HG02973 (cell line): ENCODE measurements around the gene SYNPO2.

Experiments
- ATAC-seq: cut with Tn5 transposase; IDR thresholded peaks from one replicate; pipeline ENCODE4 v1.9.1; 2021; ENCODE audit warnings: moderate library complexity; ENCODE audit not compliant: unreplicated experiment

Gene SYNPO2, protein sequence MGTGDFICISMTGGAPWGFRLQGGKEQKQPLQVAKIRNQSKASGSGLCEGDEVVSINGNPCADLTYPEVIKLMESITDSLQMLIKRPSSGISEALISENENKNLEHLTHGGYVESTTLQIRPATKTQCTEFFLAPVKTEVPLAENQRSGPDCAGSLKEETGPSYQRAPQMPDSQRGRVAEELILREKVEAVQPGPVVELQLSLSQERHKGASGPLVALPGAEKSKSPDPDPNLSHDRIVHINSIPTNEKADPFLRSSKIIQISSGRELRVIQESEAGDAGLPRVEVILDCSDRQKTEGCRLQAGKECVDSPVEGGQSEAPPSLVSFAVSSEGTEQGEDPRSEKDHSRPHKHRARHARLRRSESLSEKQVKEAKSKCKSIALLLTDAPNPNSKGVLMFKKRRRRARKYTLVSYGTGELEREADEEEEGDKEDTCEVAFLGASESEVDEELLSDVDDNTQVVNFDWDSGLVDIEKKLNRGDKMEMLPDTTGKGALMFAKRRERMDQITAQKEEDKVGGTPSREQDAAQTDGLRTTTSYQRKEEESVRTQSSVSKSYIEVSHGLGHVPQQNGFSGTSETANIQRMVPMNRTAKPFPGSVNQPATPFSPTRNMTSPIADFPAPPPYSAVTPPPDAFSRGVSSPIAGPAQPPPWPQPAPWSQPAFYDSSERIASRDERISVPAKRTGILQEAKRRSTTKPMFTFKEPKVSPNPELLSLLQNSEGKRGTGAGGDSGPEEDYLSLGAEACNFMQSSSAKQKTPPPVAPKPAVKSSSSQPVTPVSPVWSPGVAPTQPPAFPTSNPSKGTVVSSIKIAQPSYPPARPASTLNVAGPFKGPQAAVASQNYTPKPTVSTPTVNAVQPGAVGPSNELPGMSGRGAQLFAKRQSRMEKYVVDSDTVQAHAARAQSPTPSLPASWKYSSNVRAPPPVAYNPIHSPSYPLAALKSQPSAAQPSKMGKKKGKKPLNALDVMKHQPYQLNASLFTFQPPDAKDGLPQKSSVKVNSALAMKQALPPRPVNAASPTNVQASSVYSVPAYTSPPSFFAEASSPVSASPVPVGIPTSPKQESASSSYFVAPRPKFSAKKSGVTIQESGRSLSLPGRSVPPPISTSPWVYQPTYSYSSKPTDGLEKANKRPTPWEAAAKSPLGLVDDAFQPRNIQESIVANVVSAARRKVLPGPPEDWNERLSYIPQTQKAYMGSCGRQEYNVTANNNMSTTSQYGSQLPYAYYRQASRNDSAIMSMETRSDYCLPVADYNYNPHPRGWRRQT

DNA sequence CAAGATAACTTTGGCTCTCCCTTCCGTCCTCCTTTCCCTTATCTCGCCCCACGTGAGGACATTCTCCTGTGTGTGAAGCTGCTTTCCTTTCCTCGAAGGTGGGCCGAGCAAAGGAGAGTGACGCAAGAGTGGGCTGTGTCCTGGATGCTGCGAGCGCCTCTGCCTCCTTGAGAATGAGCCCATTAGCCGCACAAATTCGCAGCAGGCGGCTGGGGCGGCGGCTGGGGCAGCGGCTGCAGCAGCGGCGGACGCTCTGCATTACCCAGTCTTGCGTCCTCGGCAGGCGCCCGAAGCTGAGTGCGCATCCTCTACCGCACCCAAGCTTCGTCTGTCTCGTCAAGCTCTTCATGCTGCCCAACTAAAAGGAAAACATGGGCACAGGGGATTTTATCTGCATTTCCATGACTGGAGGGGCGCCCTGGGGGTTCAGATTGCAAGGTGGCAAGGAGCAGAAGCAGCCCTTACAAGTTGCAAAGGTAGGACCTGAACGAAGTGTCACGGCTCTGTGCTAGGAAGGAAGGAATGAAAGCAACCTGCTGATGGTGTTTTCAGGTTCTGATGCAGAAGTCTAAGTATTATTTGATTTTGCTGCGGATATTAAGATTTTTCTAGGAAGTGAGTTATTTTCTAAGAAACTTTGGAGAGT, at the start of gene SYNPO2:
Gene SYNPO2, plus strand, starts transcription at position 189 of the 646 bp plus-strand sequence. Its CDS starts 183 bp downstream, at position 372.
- peak; percentile 65 for ATAC-seq

DNA sequence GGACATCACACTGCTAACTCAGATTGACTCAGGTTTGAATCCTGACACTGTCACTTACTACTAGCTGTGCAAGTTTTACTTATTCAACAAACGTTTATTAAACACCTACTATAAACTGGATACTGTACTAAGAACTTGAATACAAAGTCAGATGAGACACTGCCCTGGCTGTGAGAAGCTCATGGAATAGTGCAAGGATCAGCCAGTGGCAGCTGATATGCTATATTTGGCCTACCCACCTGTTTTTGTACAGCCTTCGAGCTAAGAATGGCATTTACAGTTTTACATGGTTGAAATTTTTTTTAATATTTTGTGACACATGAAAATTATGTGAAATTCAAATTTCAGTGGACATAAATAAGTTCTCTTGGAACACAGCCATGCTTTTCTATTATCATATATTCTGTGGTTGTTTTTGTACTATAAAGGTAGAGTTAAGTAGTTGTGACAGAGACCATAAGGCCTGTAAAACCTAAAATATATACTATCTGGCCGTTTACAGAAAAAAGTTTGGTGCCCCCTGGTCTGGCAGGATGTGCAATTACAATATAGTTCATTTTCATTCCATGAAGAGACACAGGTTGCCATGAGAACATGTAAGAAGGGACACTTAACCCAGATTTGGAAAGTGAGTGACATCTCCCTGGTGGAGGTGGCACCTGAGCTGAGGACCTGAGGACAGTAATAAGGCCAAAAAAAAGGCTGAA, 49.3 kb upstream of the SYNPO2 start:
- no peak for ATAC-seq

DNA sequence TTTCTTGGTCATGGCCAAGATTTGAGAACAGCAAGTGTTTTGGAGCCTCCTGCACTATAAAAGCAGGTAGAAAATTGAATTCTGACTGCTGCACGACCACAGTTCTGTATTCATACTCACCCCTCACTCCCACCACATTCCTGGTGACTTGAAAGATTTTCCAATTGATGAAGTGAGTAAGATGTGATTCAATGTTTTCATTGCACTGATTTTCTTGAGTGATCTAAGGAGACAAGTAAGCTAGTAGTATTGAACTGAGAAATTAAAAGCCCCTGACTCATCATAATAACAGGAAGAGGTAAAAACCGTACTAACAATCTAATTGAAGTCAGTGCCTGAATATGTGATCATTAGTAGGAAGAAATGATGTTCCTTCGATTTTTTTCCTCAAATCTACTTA, 46.6 kb upstream of the SYNPO2 start:
- ATAC-seq = no peak

DNA sequence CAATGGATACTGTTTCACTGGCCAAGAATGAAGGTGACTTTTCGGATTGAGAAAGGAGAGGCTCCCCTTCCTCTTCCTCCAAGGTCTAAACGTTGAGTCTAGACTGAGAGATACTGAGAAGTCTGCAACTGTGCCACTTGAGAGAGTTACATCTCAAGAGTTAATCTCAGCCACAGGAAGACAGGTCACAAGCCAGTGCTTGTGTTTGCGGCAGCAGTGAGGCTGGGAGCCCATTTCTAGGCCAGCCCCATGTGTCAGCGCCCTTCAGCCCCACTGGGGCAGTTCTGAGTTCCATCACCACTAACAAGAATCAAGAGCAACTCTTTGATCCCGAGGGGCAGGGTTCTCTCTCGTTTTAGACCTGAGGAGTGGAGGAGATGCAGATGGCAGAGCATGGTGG, 45.4 kb upstream of the SYNPO2 start:
- no peak for ATAC-seq

DNA sequence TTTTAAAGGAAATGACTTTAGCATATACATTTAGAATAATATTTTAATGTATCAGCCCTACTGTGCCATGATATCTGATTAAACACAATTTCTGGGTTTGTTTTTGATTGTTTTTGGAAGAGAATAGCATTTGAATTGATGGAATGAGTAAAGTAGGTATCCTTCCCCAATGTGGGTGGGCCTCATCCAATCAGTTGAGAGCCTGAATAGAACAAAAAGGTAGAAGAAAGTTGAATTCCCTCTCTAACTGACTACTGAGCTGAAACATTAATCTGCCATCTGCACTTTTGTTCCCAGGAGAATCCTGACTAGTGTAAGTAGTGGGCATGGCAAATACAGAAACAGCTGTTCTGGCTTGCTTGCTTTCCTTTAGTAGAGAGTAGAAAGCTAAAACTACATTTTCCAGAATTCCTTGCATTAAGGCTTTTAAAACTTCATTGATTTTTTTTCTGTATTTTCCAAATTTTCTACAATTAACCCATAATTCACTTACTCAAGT, 43.1 kb upstream of the SYNPO2 start:
- ATAC-seq = no peak

DNA sequence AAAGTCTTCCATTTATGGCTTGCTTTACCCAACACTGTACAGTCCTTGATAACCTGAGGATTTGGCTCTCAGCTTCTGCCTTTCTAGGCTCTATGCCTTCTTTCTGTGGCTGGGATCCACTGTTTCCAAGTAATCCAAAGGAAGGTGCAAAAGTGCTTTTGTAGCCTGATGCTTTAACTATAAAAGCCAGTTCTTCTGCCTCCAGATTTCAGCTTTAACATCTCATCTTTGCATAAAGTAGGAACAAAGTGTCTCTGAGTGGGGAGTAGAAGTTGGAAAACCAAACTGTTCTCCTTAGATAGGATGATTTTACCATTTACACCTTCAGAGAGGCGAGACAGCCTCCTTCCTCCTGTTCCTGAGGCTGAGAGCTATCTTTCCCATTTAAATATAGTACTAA, 41.7 kb upstream of the SYNPO2 start:
- no peak for ATAC-seq

DNA sequence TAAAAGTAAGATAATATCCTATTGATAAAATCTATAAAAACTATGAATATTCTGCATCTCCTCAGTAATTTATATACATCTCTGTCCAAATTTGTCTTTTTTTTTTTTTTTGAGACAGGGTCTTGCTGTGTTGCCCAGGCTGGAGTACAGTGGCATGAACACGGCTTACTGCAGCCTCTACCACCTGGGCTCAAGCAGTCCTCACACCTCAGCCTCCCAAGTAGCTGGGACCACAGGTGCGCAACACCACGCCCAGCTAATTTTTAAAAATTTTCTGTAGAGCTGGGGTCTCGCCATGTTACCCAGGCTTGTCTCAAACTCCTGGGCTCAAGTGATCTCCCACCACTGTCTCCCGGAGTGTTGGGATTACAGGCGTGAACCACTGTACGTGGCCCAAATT, 40.4 kb upstream of the SYNPO2 start:
- ATAC-seq = no peak

DNA sequence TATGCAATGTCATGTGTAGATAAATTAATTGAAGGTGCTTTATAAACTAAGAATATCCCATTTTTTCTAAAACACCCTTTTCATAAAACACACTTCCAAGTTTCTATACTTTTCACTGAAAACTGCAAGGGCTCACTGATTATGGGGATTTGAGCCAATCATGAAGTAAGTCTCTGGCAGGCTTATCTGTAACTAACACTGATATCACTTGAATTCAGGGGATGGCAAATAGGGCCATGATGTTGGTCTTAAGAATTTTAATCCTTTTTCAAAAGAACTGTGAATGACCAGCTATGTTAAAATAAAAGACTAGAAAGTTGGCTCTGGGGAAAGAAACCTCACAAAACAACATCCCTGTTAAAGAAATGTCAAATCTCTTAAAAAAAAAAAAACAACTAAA, 39.8 kb upstream of the SYNPO2 start:
- no peak for ATAC-seq

DNA sequence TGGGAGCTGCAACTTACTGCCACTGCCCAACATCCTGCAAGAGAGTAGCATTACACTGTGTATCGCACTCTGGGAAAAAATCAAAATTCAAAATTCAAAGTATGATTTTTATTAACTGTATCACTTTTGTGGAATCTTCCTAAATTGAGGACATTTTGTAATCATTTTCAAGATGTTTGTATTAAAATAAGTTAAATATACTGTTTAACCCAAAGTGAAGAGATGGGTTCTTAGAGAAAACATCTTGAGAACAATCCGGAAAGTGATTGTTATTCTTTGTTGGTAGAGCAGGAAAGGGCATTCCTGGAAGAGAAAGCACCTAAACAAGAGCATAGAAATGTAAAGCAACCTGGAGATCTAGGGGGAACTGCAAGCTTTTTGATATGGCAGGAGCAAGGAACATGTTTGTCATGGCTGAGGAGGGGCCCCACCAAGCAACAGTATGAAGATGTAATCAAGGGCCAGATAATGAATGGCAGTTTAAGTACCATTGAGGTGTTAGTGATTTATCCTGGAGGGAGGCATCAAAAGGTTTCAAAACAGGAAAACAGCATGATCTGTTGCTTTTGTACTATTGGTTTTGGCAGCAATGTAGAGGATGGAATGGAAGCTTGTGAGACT, 38.7 kb upstream of the SYNPO2 start:
- ATAC-seq = no peak

DNA sequence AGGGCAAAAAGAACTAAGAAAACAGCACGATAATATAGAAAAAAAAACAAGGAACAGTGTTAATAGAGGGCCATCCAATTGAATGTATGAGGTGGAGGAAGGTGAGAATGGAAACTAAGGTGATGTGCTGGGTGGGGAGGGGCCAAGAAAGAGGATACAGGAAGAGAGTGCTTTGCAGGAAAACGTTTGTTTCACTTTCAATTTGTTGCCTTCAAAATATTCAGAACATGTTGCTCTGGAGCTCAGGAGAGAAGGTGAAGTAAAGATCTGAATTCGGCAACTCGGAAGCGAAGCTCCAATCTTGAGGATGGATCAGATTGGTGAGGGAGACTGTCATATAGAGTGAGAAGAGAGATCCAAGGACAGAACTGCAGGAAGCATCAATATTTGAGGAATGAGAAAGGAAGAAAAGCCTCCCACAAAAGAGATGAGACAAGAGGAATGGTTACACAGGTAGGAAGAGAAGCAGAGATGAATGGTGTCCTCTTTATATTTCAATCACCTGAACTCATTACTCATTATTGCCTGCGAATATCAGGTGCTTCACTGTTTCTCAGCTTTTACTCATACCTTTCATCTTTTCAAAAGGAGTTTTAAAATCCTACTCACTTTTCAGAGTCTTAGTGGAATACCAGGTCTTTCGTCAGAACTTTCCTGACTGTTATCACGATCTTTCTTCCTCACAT, 38.0 kb upstream of the SYNPO2 start:
- peak; percentile 93 for ATAC-seq

DNA sequence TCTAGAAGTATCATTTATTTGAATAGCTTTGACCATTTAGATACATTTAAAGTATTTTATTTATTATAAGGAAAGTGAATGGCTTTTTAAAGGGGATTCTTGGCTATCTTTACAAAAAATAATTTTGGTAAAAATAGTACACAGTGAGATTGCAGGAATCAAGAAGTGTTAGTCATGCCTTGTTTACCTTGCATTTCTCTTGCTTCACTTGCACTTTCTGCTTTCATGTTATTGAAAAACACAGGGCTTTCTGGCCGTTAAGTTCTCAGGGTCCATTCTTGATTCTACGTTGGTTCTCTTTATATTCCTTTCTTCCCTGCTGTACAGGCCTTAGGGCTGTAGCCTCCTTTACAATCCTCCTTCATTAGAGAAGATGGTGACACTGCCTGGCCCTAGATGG, 30.9 kb upstream of the SYNPO2 start:
- no peak for ATAC-seq

DNA sequence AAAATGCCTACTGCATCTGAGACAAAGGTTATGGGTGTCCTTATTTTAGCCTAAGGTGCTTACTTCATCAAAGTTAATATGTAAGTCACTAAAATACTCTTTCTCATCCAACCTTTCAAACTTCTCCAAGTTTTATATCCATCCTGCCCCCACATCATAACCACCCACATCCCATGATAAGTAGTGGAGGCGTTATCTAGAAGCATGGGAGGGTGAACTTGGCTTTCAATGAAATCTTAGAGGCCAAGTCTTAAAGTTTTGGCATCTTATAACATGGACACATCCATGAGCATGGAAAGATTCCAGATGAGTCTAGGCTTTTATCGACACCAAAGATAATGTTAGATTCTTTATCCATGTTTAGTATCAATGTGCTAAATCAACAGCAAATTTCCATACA, 29.9 kb upstream of the SYNPO2 start:
- ATAC-seq = no peak

DNA sequence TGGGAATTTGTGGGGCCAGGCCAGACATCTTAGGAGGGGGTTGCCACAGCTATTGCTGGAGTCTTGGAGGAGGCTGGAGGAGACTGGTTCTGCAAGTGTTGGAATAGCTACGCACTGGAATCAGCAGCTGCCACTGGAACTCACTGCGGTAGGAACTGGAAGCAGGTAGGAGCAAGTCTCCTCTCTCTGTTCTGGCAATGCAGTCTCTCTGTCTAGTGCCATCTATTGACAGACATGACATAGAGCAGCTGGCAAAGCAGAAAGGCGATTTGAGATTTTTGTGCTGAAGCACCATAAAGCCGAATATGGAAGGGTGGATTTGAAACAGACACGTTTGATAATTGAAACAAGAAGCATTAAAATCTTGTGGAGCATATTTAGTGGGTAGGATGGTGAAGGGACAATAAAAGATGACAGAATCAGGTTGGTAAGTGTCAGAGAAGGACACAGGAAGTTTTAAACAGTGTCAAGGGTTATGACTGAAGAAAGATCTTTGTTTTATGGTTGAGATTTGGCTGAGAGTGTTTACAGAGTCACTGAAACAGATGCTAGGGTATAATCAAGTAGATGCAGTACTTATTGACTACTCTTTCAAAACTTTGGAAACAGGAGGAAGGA, 23.5 kb upstream of the SYNPO2 start:
- ATAC-seq = peak; percentile 79

DNA sequence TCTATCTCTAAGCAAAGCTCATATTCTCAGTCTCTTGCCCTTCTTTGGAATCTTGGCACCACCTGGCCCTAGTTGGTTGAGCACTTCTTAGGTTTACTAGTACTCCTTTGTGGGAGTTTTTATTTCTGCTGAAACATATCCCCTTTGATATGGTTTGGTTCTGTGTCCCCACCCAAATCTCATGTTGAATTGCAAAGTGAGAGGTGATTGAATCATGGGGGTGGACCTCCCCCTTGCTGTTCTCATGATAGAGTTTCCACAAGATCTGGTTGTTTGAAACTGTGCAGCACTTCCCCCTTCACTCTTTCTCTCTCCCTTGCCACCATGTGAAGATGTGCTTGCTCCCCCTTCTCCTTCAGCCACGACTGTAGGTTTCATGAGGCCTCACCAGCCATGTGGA, 22.2 kb upstream of the SYNPO2 start:
- ATAC-seq = no peak

DNA sequence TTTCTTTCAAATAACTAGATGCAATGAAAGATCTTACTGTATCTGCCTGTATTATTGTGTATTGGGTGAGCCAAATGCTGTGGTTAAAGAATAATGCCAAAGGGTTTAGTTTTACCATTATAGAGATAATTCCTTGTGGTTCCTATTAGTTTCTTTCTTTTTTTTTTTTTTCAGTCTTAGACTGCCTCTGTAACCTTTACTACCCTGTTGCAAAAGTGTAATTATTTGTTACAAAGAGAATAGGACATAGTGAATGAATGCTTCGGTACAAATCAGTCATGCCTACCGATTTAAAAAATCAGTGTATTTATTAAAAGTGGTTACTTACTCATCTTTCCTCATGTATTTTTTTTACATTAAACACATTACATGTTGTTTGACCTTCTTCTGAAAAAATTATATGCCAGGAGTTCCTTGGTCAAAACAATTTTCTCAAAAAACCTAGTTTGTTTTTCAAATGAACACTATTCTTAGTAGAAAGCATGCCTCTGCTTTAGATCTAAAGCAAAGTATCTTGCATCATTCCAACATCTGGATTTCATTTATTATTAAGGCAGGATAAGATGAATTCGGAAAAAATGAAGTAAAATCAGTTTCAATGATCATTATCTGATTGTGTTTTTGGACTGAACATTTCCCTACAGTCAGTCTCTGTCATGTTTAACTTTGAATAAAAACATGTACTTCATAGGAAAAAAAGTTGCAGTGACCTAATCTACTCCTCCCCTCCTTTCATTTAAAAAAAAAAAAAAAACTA, 21.2 kb upstream of the SYNPO2 start:
- ATAC-seq = no peak

DNA sequence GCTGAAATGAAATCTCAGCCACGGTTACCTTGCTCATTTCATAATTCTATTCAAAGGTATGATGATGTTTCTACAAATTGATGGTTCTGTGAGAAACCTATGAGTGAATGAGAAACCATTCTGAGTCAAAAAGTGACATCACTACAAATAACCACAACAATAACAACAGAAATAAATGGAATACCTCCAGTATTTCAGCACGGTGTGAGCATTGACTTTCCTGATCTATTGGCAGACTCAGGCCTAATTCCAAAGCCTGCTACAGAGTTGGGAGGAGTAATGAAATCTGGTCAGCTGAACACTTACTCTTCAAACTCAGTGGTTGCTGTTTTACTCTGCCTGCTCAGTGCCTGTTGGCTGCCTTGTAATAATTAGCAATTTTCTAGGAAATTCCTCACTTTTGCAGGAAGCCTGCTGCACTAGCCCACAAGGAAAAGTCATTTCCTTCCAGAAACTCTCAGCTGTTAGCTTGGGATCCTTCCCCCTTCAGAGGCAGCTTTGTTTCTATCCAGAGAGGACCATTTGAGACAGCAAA, 18.8 kb upstream of the SYNPO2 start:
- ATAC-seq = peak; percentile 60

DNA sequence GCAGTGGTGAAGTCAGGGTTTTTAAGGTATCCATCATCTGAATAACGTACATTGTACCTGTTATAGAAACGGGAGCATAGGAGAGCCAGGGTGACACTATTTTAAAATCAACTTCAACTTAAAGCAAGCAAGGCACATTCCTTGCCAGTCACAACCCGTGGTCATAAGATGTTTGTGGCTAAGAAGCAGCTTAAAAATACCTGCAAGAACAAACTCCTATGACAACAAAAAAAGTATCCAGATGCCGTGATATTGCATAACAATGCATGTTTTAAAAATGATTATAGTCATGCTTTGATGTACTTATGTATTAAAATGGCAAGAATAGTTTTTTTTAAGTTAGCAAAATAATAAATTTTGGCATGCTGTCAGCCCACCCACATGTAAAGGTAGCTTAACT, 16.5 kb upstream of the SYNPO2 start:
- ATAC-seq = no peak

DNA sequence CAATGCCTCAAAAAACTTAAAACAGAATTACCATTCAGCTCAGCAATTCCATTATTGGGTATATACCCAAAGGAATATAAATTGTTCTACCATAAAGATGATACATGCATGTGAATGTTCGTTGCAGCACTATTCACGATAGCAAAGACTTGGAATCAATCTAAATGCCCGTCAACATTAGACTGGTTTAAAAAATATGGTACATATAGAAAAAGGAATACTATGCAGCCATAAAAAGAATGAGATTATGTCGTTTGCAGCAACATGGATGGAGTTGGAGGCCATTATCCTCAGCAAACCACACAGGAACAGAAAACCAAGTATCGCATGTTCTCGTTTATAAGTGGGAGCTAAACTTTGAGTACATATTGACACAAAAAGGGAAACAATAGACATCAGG, 10.9 kb upstream of the SYNPO2 start:
- no peak for ATAC-seq
